Caco-2 (cell line): Measurements from ENCODE around the gene SIGLEC14. TPM values are rescaled to one million over a fixed set of nuclear protein-coding genes. Genes with fewer than 3 reads are reported as not detected.

Source experiments
- BruUV-seq: library from RNA; stranded (reverse); fragments of 400-500 nt; replicated peaks from 2 replicates; lab custom pipeline; 2021; lab: Mats Ljungman, UMichigan
- CTCF ChIA-PET: fragments of 300-600 bp; sonication (Branson Sonifier 250); formaldehyde crosslinking; loops from one replicate; lab custom pipeline; 2022; ENCODE audit warnings: antibody characterized with exemption; lab: Charles Lee
- POLR2A ChIA-PET: fragments of 300-600 bp; sonication (Branson Sonifier 250); formaldehyde crosslinking; loops from one replicate; lab custom pipeline; 2022; ENCODE audit warnings: antibody characterized with exemption; lab: Charles Lee
- DNase-seq, 2 experiments: peaks; one replicate each; pipeline versions ENCODE4 v3.0.0 to v3.0.0-alpha.2; 2020 to 2022
- H3K27me3 ChIP-seq: replicated peaks from 2 replicates; pipeline ENCODE4 v1.6.0; 2011; ENCODE audit warnings: low read length; ENCODE audit not compliant: control insufficient read depth, insufficient read depth
- H3K36me3 ChIP-seq: 2 replicates; pipeline ENCODE4 v1.5.1; 2011; ENCODE audit warnings: low read length; ENCODE audit not compliant: control insufficient read depth, insufficient read depth
- H3K4me1 ChIP-seq: fragments of 250-450 bp; sonication (Bioruptor Pico); 2 replicates; pipeline ENCODE4 v1.5.1; 2020; ENCODE audit warnings: mild to moderate bottlenecking
- H3K4me3 ChIP-seq: 2 replicates; pipeline ENCODE4 v1.5.1; 2011; ENCODE audit warnings: low read depth, mild to moderate bottlenecking, control low read depth, low read length
- H3K9me3 ChIP-seq: fragments of 250-450 bp; sonication (Bioruptor Pico); 2 replicates; pipeline ENCODE4 v1.5.1; 2020; ENCODE audit warnings: mild to moderate bottlenecking, moderate library complexity
- H3K27ac Mint-ChIP-seq: one replicate; pipeline ENCODE4 v1.8.0; 2022; ENCODE audit warnings: mixed read lengths; ENCODE audit not compliant: unreplicated experiment
- H3K27me3 Mint-ChIP-seq: one replicate; pipeline ENCODE4 v1.8.0; 2022; ENCODE audit warnings: mixed read lengths; ENCODE audit not compliant: insufficient read depth, unreplicated experiment
- H3K36me3 Mint-ChIP-seq: one replicate; pipeline ENCODE4 v1.8.0; 2022; ENCODE audit warnings: mild to moderate bottlenecking, mixed read lengths; ENCODE audit not compliant: insufficient read depth, unreplicated experiment
- H3K4me1 Mint-ChIP-seq: one replicate; pipeline ENCODE4 v1.8.0; 2022; ENCODE audit warnings: low read depth, mixed read lengths; ENCODE audit not compliant: unreplicated experiment
- H3K4me3 Mint-ChIP-seq: one replicate; pipeline ENCODE4 v1.8.0; 2022; ENCODE audit warnings: mild to moderate bottlenecking, moderate library complexity, mixed read lengths; ENCODE audit not compliant: unreplicated experiment
- H3K9me3 Mint-ChIP-seq: one replicate; pipeline ENCODE4 v1.8.0; 2022; ENCODE audit warnings: mixed read lengths; ENCODE audit not compliant: unreplicated experiment
- intact Hi-C: fragments of 100-400 bp; cut with micrococcal nuclease; formaldehyde crosslinking; loops from one replicate; pipeline ENCODE4 v1.10.0; 2022; ENCODE audit not compliant: unreplicated experiment
- total RNA-seq: library from RNA; stranded (reverse); gene quantifications from 2 replicates; pipeline ENCODE4 v1.2.3, GENCODE V29; 2022
- TF ChIP-seq, protein P1 (sequence below), 2 experiments: fragments of 200-600 bp in 1 of 2; IDR thresholded peaks; 1 replicate in 1 of 2; 2 replicates in 1 of 2; pipeline versions ENCODE4 v1.5.1 to v1.8.0; 2011 to 2022; ENCODE audit warnings: antibody characterized with exemption in 1 of 2, control low read depth in 1 of 2, inconsistent platforms in 1 of 2, low read depth in 1 of 2, low read length in 1 of 2, mild to moderate bottlenecking in 1 of 2, moderate library complexity in 1 of 2; ENCODE audit not compliant: insufficient read depth in 1 of 2, severe bottlenecking in 1 of 2, unreplicated experiment in 1 of 2

SIGLEC14 gene
- total RNA-seq, 1 experiment from 2014 or later = not detected

DNA sequence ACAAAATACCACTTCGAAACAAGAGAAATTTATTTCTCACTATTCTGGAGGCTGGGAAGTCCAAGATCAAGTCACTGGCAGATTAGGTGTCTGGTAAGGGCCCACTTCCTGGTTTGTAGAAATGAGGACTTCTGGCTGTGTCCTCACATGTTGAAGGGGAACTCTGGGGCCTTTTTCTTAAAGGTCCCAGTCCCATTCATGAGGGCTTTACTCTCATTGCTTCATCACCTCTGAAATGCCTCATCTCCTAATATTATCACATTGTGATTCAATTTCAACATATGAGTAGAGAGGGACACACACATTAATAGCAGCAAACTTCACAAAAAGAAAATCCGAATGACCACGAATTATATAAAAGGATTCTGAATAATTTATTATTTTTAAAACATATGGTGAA lies 21.6 kb upstream of the SIGLEC14 start:
- no peak for DNase-seq
- Mint-ChIP-seq H3K27ac (no peak overlapping the region), H3K27me3 (peaks cover 7% of the 10 kb centered on the region), H3K4me1 (no peaks in the 10 kb centered on the region), H3K36me3 (no peaks in the 10 kb centered on the region), H3K4me3 (no peak overlapping the region), H3K9me3 (no peaks in the 10 kb centered on the region)
- ChIA-PET POLR2A (no interaction called here), CTCF (no interaction called here)
- Histone ChIP-seq H3K4me1 (no peaks in the 10 kb centered on the region), H3K36me3 (no peaks in the 10 kb centered on the region), H3K4me3 (no peak overlapping the region), H3K9me3 (no peaks in the 10 kb centered on the region), H3K27me3 (no peaks in the 10 kb centered on the region)
- BruUV-seq = no TSS peak
- intact Hi-C loops = no loop called here
- TF ChIP-seq, protein P1, sequence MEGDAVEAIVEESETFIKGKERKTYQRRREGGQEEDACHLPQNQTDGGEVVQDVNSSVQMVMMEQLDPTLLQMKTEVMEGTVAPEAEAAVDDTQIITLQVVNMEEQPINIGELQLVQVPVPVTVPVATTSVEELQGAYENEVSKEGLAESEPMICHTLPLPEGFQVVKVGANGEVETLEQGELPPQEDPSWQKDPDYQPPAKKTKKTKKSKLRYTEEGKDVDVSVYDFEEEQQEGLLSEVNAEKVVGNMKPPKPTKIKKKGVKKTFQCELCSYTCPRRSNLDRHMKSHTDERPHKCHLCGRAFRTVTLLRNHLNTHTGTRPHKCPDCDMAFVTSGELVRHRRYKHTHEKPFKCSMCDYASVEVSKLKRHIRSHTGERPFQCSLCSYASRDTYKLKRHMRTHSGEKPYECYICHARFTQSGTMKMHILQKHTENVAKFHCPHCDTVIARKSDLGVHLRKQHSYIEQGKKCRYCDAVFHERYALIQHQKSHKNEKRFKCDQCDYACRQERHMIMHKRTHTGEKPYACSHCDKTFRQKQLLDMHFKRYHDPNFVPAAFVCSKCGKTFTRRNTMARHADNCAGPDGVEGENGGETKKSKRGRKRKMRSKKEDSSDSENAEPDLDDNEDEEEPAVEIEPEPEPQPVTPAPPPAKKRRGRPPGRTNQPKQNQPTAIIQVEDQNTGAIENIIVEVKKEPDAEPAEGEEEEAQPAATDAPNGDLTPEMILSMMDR (IDR thresholded peaks at IDR 0.05; ENCODE audit: insufficient read depth in 1 of 2, low read depth in 1 of 2, low read length in 1 of 2, severe bottlenecking in 1 of 2, unreplicated experiment in 1 of 2) = no peak

DNA sequence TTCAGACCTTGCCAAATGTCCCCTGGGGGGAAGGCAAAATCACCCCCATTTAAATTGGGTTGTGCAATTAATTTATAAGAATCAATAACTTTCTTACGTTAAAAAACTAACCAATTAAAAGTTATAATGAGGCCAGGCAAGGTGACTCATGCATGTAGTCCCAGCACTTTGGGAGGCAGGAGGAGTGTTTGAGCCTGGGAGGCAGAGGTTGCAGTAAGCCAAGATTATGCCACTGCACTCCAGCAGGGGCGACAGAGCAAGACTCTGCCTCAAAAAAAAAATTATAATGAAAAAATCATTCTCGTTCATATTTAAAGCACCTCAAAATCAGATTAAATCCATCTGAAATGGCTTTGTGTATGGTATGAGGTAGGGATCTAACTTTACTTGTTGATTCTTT lies 18.4 kb upstream of the SIGLEC14 start:
- no TSS peak for BruUV-seq
- Mint-ChIP-seq H3K4me3 (no peak overlapping the region), H3K36me3 (no peaks in the 10 kb centered on the region), H3K4me1 (no peaks in the 10 kb centered on the region), H3K27ac (no peak overlapping the region), H3K9me3 (no peaks in the 10 kb centered on the region), H3K27me3 (peaks cover 9% of the 10 kb centered on the region)
- TF ChIP-seq, protein P1 (IDR thresholded peaks at IDR 0.05; ENCODE audit: insufficient read depth in 1 of 2, low read depth in 1 of 2, low read length in 1 of 2, severe bottlenecking in 1 of 2, unreplicated experiment in 1 of 2) = no peak
- intact Hi-C loops = no loop called here
- Histone ChIP-seq H3K4me3 (no peak overlapping the region), H3K9me3 (no peaks in the 10 kb centered on the region), H3K36me3 (no peaks in the 10 kb centered on the region), H3K4me1 (no peaks in the 10 kb centered on the region), H3K27me3 (no peaks in the 10 kb centered on the region)
- ChIA-PET POLR2A (no interaction called here), CTCF (no interaction called here)
- DNase-seq = no peak

DNA sequence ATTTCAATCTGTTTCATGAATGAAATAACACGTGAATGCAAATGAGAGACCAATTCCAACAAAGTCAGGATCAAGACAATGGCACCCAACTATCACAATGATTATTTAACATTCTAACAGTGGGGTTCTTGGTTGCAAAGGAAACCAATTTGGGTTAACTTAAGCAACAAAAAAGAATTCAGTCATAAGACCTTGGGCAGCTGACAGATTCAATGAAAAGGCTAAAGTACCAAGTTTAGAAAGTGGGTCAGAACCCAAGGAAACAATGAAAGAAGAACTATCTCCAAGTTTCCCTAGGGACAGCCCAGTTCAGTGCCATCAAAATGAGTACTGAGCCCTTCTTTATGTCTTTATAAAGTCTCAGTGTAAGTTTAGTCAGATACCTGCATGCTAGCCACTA lies 17.5 kb upstream of the SIGLEC14 start:
- Histone ChIP-seq H3K9me3 (no peaks in the 10 kb centered on the region), H3K27me3 (no peaks in the 10 kb centered on the region), H3K36me3 (no peaks in the 10 kb centered on the region), H3K4me3 (no peak overlapping the region), H3K4me1 (no peaks in the 10 kb centered on the region)
- POLR2A ChIA-PET = no interaction called here
- intact Hi-C loops = no loop called here
- no TSS peak for BruUV-seq
- CTCF ChIA-PET = no interaction called here
- no peak for DNase-seq
- Mint-ChIP-seq H3K27me3 (peaks cover 10% of the 10 kb centered on the region), H3K27ac (no peak overlapping the region), H3K9me3 (no peaks in the 10 kb centered on the region), H3K4me3 (no peak overlapping the region), H3K4me1 (no peaks in the 10 kb centered on the region), H3K36me3 (no peaks in the 10 kb centered on the region)
- TF ChIP-seq, protein P1 (IDR thresholded peaks at IDR 0.05; ENCODE audit: insufficient read depth in 1 of 2, low read depth in 1 of 2, low read length in 1 of 2, severe bottlenecking in 1 of 2, unreplicated experiment in 1 of 2) = no peak
